ENCODE measurements around the gene ABCA2.
"Not testable (repeated sequence)": the region's sequence is repeated elsewhere in the genome, so short reads cannot be mapped to it uniquely, and the experiment has no call there.

ABCA2 gene

DNA sequence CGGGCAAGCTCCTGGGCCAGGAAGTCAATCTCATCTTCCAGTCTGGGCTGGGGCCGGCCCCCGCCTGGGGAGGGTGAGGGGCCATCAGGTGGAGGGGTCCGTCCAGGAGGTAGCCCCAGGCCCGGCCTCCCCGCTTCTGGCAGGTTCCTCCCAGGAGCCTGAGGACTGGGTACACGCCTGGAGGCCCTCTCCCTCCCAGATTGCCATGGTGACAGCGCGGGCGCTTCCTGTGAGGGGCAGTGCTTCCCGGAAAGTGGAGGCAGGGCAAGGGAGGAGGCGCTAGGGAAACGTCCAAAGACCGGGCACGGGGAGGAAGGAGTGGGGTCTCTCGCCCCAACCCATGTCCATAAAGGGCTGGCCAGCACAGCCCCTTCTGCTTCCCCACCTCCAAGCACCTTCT, 13.1 kb upstream of the ABCA2 start:
- TF ChIP-seq POLR2A (IDR thresholded peaks at IDR 0.05; ENCODE audit: low read depth, low read length), result no peak
- TF ChIP-seq TAF1 (IDR thresholded peaks at IDR 0.05; ENCODE audit: borderline replicate concordance, low read depth, low read length), result no peak
- TF ChIP-seq POLR2AphosphoS5 (IDR thresholded peaks at IDR 0.05; ENCODE audit: low read depth, low read length), result no peak
- FAIRE-seq, result no peak
- DNase-seq (ENCODE audit: insufficient read length), result no peak

DNA sequence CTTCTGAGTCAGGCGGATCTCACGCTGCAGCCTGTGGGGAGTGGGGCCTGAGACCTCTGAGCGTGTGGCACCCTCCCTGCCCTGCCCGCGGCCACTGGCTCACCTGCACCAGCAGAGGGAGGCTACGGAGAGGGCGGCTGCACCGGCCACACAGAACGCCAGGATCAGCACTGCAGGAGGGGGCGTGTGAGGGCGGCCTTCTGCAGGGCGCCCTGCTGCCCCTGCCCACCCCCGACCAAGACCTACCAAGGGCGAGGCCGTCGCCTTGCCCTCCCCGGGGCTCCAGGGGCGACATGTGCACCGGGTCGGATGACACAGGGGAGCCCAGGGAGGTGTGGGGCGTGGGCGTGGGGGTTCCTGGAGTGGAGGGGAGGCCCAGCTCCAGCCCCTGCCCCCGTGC, 12.5 kb upstream of the ABCA2 start:
- FAIRE-seq, result no peak
- TF ChIP-seq POLR2A (IDR thresholded peaks at IDR 0.05; ENCODE audit: low read depth, low read length) (no peak), POLR2AphosphoS5 (IDR thresholded peaks at IDR 0.05; ENCODE audit: low read depth, low read length) (no peak), TAF1 (IDR thresholded peaks at IDR 0.05; ENCODE audit: borderline replicate concordance, low read depth, low read length) (no peak)

DNA sequence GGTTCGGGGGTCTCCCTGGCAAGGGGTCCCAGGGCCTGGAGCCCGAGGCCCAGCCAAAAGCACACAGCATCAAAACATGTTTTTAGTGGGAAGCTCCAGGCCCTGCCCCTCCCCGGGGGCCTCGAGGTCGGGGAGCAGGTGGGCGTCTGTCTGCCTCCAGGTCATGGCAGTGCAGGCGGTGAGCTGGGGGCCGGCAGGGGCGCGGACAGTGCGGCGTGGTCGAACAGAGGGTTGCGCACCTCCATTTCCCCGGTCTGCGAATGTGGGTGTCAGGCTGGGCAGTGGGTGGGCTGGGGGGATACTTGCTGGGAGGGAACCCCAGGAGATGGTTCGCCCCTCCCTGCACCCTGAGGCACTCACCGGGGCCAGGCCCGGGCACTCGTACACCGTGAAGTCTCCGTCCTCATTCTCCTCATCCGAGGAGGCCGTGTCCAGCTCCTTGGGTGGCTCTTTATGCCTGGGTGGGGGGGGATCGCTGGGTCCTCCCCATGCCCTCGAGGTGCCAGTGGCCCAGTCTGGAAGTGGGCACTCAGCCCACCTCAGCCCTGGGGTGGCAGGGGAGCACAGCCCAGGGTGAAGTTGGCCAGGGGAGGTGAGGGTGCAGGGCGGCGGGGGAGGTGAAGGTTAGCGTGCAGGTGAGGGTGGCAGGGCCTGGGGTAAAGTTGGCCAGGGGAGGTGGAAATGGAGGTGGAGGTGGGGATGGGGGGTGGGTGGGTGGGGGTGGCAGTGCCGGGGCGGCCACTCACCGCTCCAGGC, 11.8 kb upstream of the ABCA2 start:
- FAIRE-seq, result no peak
- DNase-seq (ENCODE audit: insufficient read length), result no peak

More for the DNA sequence above, 12.5 kb upstream of the ABCA2 start:
- DNase-seq (ENCODE audit: insufficient read length), result no peak

DNA sequence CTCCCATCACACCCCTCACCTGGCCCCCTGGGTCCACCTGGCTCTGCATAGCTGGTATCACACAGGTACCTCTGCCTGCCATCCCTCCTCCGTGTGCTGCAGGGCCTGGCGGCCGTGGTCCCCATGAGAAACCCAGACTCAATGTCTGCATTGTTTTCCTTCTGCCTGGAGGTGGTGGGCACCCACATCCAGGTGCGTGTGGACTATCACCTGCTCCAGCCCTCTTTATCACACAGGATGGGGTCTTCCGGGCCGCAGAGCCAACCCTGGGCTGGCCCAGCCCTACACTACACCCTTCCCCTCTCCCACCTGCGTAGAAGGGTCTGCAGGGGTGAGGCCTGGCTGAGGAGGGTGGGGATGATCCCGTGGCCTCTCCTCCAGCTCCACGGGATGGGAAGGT, 10.9 kb upstream of the ABCA2 start:
- FAIRE-seq (no peak), DNase-seq (ENCODE audit: insufficient read length) (no peak)
- TF ChIP-seq TAF1 (IDR thresholded peaks at IDR 0.05; ENCODE audit: borderline replicate concordance, low read depth, low read length) (no peak), POLR2AphosphoS5 (IDR thresholded peaks at IDR 0.05; ENCODE audit: low read depth, low read length) (no peak), POLR2A (IDR thresholded peaks at IDR 0.05; ENCODE audit: low read depth, low read length) (no peak)

More for the DNA sequence above, 11.8 kb upstream of the ABCA2 start:
- no peak for TF ChIP-seq POLR2A (IDR thresholded peaks at IDR 0.05; ENCODE audit: low read depth, low read length)
- TF ChIP-seq POLR2AphosphoS5 (IDR thresholded peaks at IDR 0.05; ENCODE audit: low read depth, low read length), result no peak
- TF ChIP-seq TAF1 (IDR thresholded peaks at IDR 0.05; ENCODE audit: borderline replicate concordance, low read depth, low read length), result no peak

DNA sequence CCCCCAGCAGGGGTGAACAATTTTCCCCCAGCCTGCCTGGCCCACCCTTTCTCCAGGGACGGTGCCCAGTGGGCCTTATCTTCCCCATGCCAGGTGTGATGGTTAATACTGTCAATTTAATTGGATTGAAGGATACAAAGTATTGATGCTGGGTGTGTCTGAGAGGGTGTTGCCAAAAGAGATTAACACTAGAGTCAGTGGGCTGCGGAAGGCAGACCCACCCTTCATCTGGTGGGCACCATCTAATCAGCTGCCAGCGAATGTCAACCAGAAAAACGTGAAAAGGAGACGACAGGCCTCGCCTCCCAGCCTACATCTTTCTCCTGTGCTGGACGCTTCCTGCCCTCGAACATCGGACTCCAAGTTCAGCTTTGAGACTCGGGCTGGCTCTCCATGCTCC, 9.4 kb upstream of the ABCA2 start:
- no peak for FAIRE-seq
- TF ChIP-seq POLR2A (IDR thresholded peaks at IDR 0.05; ENCODE audit: low read depth, low read length) (no peak), POLR2AphosphoS5 (IDR thresholded peaks at IDR 0.05; ENCODE audit: low read depth, low read length) (no peak), TAF1 (IDR thresholded peaks at IDR 0.05; ENCODE audit: borderline replicate concordance, low read depth, low read length) (no peak)

DNA sequence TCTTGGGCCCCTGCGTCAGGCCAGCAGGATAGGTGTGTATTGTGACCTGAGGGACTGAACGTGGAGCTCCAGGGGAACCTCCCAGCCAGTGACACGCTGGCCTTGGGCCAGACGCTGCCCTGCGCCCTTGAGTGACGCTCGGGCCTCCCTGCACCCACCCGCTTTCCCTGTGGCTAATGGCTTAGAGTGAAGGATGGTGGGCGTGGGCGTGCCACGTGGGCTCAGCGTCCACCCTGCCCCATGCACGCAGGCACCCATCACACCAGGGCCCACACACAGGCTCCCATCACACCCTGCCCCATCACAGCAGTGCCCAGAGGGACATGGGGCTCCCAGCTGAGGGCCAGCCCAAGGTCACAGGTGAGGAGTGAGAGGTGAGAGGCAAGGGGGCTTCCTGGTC, 9.0 kb upstream of the ABCA2 start:
- no peak for FAIRE-seq
- DNase-seq (ENCODE audit: insufficient read length), result no peak
- TF ChIP-seq POLR2A (IDR thresholded peaks at IDR 0.05; ENCODE audit: low read depth, low read length) (no peak), POLR2AphosphoS5 (IDR thresholded peaks at IDR 0.05; ENCODE audit: low read depth, low read length) (no peak), TAF1 (IDR thresholded peaks at IDR 0.05; ENCODE audit: borderline replicate concordance, low read depth, low read length) (no peak)

More for the DNA sequence above, 9.4 kb upstream of the ABCA2 start:
- DNase-seq (ENCODE audit: insufficient read length), result no peak

DNA sequence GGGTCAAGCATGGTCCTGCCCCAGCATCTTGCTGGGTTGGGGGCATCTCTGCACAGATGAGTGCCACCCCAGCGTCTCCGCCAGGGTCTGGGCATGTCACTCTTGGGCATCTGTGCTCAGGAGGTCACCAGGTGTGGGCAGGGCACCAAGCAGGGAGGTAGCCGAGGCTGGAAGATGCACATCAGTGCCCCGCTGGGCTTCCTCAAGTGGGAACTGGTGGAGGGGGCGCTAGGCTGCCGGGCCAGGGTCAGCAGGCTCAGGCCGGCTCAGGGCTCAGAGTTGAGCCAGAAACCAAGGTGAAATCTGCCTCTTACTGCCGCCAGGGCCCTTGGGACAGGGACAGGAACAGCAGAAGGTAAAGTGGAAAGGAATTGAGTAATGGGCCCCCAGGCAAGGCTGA, 7.9 kb upstream of the ABCA2 start:
- FAIRE-seq (no peak), DNase-seq (ENCODE audit: insufficient read length) (no peak)
- no peak for TF ChIP-seq POLR2A (IDR thresholded peaks at IDR 0.05; ENCODE audit: low read depth, low read length)
- no peak for TF ChIP-seq POLR2AphosphoS5 (IDR thresholded peaks at IDR 0.05; ENCODE audit: low read depth, low read length)
- TF ChIP-seq TAF1 (IDR thresholded peaks at IDR 0.05; ENCODE audit: borderline replicate concordance, low read depth, low read length), result no peak

DNA sequence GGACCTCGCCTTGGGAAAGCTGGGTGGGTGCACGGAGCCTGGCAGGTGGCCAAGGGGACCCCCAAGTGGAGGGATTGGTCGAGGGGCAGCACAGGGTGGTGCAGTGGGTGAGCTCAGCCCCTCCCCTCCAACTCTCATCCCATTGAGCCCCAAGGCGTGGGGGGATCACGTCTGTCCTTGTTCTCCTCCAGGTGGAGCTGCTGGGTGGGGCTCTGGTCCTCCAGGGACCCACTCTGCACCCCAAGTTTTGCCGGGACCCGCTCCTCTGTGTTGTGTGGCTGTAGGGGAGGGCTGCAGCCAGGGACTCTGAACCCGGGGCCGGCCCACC, 7.4 kb upstream of the ABCA2 start:
- no peak for TF ChIP-seq TAF1 (IDR thresholded peaks at IDR 0.05; ENCODE audit: borderline replicate concordance, low read depth, low read length)
- no peak for TF ChIP-seq POLR2AphosphoS5 (IDR thresholded peaks at IDR 0.05; ENCODE audit: low read depth, low read length)
- no peak for TF ChIP-seq POLR2A (IDR thresholded peaks at IDR 0.05; ENCODE audit: low read depth, low read length)
- no peak for FAIRE-seq
- no peak for DNase-seq (ENCODE audit: insufficient read length)

DNA sequence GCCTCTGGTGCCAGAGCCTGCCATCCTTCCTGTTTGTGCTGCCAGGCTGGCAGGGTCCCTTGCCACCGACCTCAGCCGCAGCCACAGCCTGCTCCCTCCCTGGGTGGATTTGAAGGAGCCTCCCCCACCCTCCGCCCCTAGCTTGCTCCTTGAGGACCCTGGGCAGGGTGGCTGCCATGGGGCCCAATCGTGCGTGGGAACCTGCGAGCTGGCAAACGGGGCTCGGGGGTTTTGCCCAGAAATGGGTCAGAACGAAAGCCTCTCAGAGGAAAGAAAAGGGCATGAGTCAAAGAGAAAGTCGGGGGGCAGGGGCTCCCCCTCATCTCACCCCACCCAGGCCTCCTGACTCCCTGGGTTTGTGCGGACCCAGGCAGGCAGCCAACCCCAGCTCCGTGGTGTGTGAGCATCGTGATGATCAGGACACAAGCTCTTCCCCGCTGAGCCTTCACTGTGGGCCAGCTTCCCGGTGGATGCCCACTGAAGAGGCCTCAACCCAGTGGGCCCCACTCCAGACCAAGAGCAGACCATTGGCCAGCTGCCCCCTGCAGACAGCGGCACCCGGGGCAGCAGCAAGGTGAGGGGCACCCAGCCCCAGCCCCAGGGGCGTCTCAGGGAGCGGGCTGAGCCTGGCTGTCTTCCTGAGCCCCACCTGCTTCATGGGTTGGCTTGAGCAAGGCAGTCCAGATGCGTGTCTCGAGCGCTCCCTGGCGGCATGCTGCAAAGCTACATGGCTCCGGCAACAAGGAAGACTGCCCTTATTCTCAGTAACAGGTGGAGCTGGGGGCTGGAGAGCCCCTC, 6.9 kb upstream of the ABCA2 start:
- no peak for TF ChIP-seq TAF1 (IDR thresholded peaks at IDR 0.05; ENCODE audit: borderline replicate concordance, low read depth, low read length)
- no peak for TF ChIP-seq POLR2AphosphoS5 (IDR thresholded peaks at IDR 0.05; ENCODE audit: low read depth, low read length)
- TF ChIP-seq POLR2A (IDR thresholded peaks at IDR 0.05; ENCODE audit: low read depth, low read length), result no peak
- FAIRE-seq (peak; percentile 99), DNase-seq (ENCODE audit: insufficient read length) (peak; percentile 95)

DNA sequence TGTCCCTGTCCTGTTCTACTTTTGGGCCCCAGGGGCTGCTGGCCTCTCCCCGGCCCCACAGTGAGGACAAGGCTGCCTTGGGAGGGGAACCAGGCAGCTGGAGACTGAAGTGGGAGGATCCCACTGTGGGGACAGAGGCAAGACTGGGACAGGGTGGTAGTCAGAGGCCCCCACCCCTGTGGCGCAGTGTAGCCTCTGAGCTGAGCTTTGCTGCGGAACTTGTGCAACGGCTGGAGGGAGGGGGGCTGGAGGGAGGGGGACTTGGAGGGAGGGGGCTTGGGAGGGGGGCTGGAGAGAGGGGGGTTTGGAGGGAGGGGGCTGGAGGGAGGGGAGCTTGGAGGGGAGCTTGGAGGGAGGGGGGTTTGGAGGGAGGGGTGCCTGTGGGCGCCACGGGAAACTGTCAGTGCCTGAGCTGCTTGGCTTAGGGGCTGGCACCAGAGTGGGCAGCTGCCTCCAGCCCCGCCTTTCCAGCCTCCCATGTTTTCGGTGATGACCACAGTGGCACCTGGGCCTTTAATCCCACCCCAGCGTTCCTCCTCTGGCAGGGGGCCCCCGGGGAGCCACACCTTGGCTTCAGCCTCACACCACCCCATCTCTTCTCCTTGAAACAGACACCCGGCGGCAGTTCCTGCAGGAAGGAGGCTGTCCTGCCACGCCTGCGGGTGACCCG, 6.1 kb upstream of the ABCA2 start:
- TF ChIP-seq TAF1 (IDR thresholded peaks at IDR 0.05; ENCODE audit: borderline replicate concordance, low read depth, low read length) (no peak), POLR2AphosphoS5 (IDR thresholded peaks at IDR 0.05; ENCODE audit: low read depth, low read length) (no peak)
- DNase-seq (ENCODE audit: insufficient read length) (no peak), FAIRE-seq (no peak)

DNA sequence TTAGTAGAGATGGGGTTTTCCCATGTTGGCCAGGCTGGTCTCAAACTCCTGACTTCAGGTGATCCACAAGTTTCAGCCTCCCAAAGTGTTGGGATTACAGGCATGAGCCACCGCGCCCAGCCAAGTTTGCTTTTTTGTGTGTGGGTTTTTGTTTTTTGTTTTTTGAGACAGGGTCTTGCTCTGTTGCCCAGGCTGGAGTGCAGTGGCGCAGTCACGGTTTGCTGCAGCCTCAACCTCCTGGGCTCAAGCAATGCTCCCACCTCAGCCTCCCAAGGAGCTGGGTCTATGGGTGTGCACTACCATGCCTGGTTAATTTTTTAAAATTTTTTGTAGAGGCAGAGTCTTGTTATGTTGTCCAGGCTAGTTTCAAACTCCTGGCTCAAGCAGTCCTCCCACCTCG, 5.4 kb upstream of the ABCA2 start:
- not testable (repeated sequence) for DNase-seq (ENCODE audit: insufficient read length); FAIRE-seq

DNA sequence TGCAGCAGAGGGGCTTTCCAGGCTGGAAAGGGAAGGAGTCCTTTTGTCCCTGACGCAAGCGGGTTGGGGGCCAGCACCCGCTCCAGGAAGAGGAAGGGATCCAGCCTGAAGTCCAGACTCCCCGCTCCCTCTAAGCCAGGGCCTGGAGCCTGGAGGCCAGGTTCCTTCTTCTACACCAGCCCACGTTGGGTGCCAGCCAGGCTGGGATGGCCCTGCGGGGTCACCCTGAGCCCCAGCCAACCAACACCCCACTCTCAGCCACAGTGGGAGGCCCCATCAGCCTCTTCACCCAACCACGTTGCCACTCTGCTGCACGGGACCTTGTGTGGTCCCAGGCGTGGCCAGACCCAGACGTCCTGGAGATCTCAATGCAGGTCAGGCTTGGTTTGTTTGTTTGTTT, 4.8 kb upstream of the ABCA2 start:
- DNase-seq (ENCODE audit: insufficient read length), result no peak
- TF ChIP-seq POLR2AphosphoS5 (IDR thresholded peaks at IDR 0.05; ENCODE audit: low read depth, low read length), result no peak
- TF ChIP-seq POLR2A (IDR thresholded peaks at IDR 0.05; ENCODE audit: low read depth, low read length), result no peak
- no peak for TF ChIP-seq TAF1 (IDR thresholded peaks at IDR 0.05; ENCODE audit: borderline replicate concordance, low read depth, low read length)
- FAIRE-seq, result no peak
